NCI-H2196 (cell line): ENCODE data around the gene CUEDC1.
"Not testable (repeated sequence)": the region's sequence is repeated elsewhere in the genome, so short reads cannot be mapped to it uniquely, and the experiment has no call there.

Source experiments
- DNase-seq: peaks from one replicate; lab custom pipeline; 2025; ENCODE audit not compliant: unreplicated experiment; lab: John Stamatoyannopoulos, UW

Gene CUEDC1

GRCh38 chr17:57940231-57940630 is 15.0 kb downstream of the CUEDC1 start:
- DNase-seq = peak; percentile 82

GRCh38 chr17:57939797-57940196 is 15.4 kb downstream of the CUEDC1 start:
- peak; percentile 84 for DNase-seq

DNA sequence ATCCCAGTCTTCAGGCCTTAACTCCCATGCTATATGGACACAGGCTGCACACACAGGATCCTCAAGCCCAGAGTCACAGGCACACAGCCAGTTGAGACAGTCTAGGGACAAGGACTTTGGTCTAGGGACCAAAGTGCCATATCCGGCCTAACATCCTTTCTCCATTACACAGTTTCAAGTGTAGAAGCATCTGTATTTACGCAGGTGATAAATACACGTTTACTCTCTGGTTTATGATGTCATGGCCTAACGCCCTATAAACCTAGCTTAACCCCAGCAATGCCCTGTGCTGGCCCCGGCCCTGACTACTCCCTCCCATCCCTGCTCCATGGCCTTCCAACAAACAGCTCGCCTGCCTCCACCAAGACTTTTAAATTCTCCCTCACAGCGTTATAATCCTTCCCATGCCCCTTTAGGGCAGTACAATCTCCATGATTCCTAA is 17.1 kb downstream of the CUEDC1 start:
- DNase-seq = peak; percentile 30

DNA sequence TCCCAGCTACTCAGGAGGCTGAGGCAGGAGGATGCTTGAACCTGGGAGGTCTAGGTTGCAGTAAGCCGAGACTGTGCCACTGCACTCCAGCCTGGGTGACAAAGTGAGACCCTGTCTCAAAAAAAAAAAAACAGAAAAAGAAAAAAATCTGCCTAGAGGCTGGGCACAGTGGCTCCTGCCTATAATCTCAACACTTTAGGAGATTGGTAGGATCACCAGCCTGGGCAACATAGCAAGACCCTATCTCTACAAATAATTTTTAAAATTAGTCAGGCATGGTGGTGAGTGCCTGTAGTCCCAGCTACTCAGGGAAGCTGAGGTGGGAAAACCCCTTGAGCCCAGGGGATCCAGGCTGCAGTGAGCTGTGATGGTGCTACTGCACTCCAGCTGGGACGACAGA is 17.7 kb downstream of the CUEDC1 start:
- DNase-seq = no peak

GRCh38 chr17:57935833-57936807 is 19.1 kb downstream of the CUEDC1 start:
- DNase-seq = no peak

DNA sequence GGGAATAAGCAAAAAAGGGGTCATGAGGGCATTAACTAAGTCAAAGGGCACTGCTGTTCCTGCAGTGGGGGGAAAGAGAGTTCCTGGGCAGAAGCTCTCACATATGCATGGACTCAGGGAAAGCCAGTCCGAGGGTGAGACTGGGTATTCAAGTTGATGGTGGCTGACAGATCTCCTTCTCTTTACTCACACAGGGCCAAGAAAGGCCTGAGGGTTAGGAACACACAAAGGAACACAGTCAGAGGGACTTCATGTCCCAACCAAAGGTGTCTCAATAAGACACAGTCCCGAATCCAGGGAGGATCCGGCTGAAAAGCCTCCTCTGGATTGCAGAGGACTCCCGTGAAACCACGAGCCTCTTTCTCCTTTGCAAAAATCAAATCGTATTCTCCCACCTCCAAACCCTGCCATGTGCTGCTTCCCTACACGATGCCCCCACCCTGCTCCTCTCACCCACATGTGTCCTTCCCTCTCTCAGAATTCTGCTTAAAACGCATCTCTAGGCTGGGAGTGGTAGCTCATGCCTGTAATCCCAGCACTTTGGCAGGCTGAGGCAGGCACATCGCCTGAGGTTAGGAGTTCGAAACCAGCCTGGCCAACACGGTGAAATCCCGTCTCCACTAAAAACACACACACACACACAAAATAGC is 23.6 kb downstream of the CUEDC1 start:
- no peak for DNase-seq

DNA sequence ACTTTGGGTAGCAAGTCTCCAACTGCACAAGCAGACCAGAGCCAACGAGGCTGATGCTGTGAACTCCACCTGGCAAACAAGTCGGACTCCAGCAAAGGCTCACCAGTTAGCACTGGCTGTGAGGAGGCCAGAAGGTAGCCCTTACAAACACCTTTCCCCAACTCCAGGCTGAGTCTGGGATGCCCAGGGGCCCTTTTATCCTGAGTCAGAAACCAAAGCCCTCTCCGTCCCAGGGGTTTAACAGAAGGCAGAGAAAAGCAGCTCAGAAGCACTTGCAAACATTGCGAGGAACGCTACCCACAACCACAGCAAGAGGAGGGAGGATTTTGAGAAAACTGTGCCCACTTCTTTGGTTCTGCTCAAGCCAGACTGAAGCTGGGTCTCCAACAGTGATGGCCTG is 25.0 kb downstream of the CUEDC1 start:
- no peak for DNase-seq

DNA sequence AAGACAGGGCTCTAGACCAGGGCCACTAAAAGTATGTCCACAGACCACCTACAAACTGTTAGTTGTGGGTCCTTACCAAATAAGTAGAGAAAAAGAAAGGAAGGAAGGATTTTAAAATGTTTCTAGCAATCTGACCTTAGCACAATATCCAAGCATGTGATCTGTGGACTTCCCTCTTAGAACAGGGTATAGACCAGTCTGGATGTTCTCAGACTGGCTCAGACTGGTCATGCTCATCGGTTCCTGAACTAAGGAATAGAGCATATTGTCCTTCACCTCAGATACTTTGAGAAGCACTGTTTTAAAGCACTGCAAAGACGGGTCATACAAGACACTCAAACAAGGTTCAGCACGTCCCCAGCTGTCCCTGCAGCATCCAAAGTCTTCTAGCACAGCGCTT is 25.8 kb downstream of the CUEDC1 start:
- DNase-seq = no peak

GRCh38 chr17:57928928-57929327 is 26.3 kb downstream of the CUEDC1 start:
- no peak for DNase-seq

DNA sequence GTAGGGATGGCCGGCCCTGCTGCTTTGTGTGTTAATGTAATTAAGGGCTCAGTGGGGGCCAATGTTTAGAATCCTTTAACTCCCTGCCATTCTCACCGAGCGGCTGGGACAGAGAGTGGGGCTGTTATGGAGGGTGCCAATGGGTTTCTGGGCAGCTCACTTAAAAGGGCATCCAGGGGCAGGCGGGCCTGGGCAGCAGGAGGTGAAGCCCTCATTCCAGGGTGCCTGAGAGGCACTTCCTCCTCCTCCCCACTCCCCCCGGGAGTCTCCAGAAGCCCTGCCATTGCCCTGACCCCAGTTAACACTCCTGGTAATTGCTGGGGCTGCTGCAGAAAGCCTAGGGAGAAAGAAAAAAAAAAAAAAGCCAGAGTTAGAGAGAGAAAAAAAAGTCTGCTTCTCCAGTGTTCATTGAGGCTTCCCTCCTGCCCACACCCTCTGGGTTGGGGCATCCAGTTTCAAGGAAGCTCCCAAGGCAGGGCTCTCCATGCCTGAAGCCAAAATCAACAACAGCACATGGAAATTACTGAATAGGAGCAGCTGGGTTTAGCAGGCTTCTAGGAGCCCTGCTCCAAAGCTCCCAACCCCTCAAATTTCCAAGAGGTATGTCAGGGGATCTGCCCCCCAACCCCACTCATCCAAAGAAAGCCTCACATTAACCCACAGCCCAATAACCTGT is 28.0 kb downstream of the CUEDC1 start:
- peak; percentile 80 for DNase-seq

DNA sequence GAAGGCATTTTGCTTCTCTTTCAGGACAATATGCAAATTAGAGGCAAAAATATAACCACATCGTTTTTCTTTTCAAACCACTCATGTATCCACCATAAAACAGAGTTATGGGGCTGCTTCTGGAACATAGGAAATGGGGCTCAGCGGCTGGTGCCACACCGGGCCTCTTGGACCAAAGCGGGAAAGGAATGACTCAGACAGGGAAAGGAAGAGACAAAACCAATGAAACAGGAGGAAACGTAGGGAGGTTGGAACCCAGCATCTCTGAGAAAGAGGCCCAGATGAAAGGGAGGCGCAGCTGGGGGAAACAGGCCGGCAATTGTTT is 28.5 kb downstream of the CUEDC1 start:
- DNase-seq = no peak

DNA sequence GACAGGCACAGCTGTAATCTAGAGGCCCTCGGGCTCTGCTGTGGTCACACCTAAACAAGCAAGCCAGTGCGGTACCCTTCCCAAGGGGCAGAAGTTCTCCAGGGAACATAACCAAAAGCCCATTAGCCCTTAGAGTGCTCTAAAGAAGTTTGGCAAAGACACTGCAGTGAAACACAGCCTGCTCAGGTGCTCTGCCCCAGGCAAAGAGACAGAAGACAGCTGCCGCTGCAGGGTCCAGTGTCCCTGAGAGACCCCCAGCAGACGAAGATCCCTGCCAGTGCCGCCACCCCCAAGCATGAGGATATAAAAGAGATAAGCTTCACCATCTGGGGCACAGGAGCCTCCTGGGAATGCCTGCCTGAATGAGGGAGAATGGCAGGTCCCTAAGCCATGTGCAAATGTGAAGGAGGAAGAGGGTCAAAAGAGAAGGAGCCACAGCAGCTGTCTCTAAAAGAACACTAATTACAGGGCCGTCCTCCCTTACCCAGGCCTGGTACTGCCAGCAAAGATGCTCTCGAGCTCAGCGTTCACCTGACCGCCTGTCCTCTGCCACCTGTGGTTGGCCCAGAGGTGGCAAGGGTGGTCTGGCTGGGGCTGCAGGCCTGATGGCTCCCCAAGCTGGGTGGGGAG is 29.7 kb downstream of the CUEDC1 start:
- no peak for DNase-seq

DNA sequence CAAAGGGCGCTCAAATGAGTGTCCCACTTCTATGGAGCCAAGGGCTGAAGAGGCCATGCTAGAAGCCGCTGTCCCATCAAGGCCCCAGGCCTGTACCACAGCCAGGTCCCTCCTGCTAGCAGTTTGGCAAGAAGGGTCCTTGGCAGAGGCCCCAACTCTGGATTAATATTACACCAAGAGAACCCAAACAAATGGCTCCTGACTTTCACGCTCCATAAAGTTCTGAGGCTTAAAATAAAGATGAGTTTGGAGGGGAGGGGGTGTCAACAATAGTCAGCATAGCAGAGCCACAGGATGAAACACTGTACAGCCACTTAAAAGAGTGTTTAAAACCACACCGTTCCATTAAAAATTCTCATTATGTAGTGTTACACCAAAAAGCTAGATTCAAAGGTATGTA is 30.5 kb downstream of the CUEDC1 start:
- DNase-seq = no peak

- no peak for DNase-seq
These were observed 31.9 kb downstream of the CUEDC1 start for GRCh38 chr17:57923182-57923872.

DNA sequence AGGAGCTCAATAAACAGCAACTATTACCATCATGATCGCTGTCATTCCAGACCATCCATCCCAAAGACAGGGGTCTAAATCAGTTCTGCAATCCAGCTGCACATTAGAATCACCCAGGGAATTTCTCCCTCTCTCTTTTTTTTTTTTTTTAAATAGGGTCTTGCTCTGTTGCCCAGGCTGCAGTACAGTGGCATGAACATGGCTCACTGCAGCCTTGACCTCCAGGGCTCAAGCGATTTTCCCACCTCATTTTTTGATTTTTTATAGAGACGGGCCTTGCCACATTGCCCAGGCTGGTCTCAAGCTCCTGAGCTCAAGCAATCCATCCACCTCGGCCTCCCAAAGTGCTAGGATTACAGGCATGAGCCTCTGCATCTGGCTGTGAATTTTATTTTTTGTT is 32.5 kb downstream of the CUEDC1 start:
- DNase-seq = not testable (repeated sequence)

- no peak for DNase-seq
These were observed 34.1 kb downstream of the CUEDC1 start for GRCh38 chr17:57920916-57921703.

- no peak for DNase-seq
These were observed 35.3 kb downstream of the CUEDC1 start for GRCh38 chr17:57919918-57920317.

- no peak for DNase-seq
These were observed 37.0 kb downstream of the CUEDC1 start for GRCh38 chr17:57918017-57918895.
